Tibial artery (tissue), 4 donors: ENCODE results near the gene ZKSCAN1.
A peak's percentile ranks its signal among the peaks of the same experiment; 100 is the strongest.

ENCODE experiments used
- DNase-seq, 2 donors: peaks; one replicate each; pipeline ENCODE4 v3.0.0-alpha.2; 2019
- H3K27ac ChIP-seq, 2 donors: fragments of 200-600 bp; sonication (generic) in 1 of 2; 1 replicate in 1 of 2; 2 replicates in 1 of 2; pipeline ENCODE4 v1.5.1; 2018 to 2019; ENCODE audit warnings: mild to moderate bottlenecking in 1 of 2
- H3K27me3 ChIP-seq, 2 donors: fragments of 200-600 bp; sonication (generic) in 1 of 2; one replicate each; pipeline versions ENCODE4 v1.5.1 to v1.6.0; 2016 to 2019
- H3K36me3 ChIP-seq, 3 donors: fragments of 200-600 bp; sonication (generic) in 2 of 3; one replicate each; pipeline ENCODE4 v1.5.1; 2016 to 2019; ENCODE audit warnings: mild to moderate bottlenecking in 2 of 3
- H3K4me1 ChIP-seq, 4 donors: fragments of 200-600 bp; sonication (generic) in 2 of 4; 1 replicate in 3 of 4; 2 replicates in 1 of 4; pipeline ENCODE4 v1.5.1; 2016 to 2019
- H3K4me3 ChIP-seq, 2 donors: fragments of 200-600 bp; sonication (generic) in 1 of 2; 1 replicate in 1 of 2; 2 replicates in 1 of 2; pipeline ENCODE4 v1.5.1; 2018 to 2019; ENCODE audit warnings: mild to moderate bottlenecking in 2 of 2
- H3K9me3 ChIP-seq, 3 donors: fragments of 200-600 bp; sonication (generic) in 1 of 3; one replicate each; pipeline ENCODE4 v1.5.1; 2016 to 2019
- intact Hi-C: fragments of 100-400 bp; cut with DNase I; formaldehyde crosslinking; loops from one replicate; pipeline ENCODE4 v1.15.0; 2023; ENCODE audit warnings: low total_unique reads
- TF ChIP-seq, protein P1 (sequence below), 2 experiments: fragments of 200-600 bp in 1 of 2; fragments of 450-650 bp in 1 of 2; IDR thresholded peaks; one replicate each; pipeline ENCODE4 v1.5.1; 2017 to 2019; ENCODE audit warnings: antibody characterized with exemption in 2 of 2, mild to moderate bottlenecking in 1 of 2, moderate library complexity in 1 of 2

Gene ZKSCAN1

DNA sequence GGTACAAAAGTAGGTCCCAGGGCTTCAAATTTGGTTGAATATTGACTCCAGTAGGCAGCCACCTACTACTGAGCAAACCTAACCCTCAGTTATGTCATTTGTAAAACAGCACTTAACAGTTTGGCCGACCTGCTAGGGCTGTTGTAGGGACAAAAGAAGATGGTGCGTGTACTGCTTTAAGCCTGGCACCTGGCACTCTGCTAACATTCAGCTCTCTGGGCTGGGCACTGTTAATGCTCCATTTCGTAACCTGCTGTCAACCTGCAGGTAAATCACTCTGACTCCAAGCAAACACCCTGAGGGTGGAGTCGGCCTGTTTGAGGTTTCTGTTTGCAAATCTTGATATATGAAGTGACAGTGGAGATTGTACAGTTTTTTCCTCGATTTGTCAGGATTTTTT lies 7.2 kb downstream of the ZKSCAN1 start:
- Histone ChIP-seq H3K27me3 (no peaks in the 10 kb centered on the region), H3K27ac (no peak overlapping the region), H3K4me1 (peaks cover 0 to 18% (median 3%) of the 10 kb centered on the region in 4 donors), H3K4me3 (no peak overlapping the region), H3K36me3 (peaks cover 38 to 63% (median 44%) of the 10 kb centered on the region in 3 donors), H3K9me3 (no peaks in the 10 kb centered on the region)
- intact Hi-C loops, result no loop called here
- TF ChIP-seq, protein P1, sequence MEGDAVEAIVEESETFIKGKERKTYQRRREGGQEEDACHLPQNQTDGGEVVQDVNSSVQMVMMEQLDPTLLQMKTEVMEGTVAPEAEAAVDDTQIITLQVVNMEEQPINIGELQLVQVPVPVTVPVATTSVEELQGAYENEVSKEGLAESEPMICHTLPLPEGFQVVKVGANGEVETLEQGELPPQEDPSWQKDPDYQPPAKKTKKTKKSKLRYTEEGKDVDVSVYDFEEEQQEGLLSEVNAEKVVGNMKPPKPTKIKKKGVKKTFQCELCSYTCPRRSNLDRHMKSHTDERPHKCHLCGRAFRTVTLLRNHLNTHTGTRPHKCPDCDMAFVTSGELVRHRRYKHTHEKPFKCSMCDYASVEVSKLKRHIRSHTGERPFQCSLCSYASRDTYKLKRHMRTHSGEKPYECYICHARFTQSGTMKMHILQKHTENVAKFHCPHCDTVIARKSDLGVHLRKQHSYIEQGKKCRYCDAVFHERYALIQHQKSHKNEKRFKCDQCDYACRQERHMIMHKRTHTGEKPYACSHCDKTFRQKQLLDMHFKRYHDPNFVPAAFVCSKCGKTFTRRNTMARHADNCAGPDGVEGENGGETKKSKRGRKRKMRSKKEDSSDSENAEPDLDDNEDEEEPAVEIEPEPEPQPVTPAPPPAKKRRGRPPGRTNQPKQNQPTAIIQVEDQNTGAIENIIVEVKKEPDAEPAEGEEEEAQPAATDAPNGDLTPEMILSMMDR (IDR thresholded peaks at IDR 0.05), result no peak
- DNase-seq, result peak in 1 of 2 donors; percentile 15

DNA sequence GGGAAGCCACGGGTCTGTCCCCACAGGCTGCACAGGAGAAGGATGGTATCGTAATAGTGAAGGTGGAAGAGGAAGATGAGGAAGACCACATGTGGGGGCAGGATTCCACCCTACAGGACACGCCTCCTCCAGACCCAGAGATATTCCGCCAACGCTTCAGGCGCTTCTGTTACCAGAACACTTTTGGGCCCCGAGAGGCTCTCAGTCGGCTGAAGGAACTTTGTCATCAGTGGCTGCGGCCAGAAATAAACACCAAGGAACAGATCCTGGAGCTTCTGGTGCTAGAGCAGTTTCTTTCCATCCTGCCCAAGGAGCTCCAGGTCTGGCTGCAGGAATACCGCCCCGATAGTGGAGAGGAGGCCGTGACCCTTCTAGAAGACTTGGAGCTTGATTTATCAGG lies 8.1 kb downstream of the ZKSCAN1 start:
- TF ChIP-seq, protein P1 (IDR thresholded peaks at IDR 0.05), result no peak
- no peak overlapping the region for H3K27ac ChIP-seq
- DNase-seq, result peak in 1 of 2 donors; percentile 53
- H3K9me3 ChIP-seq, result no peaks in the 10 kb centered on the region
- peaks cover 0 to 16% (median 2%) of the 10 kb centered on the region in 4 donors for H3K4me1 ChIP-seq
- intact Hi-C loops, result no loop called here
- peaks cover 38 to 72% (median 51%) of the 10 kb centered on the region in 3 donors for H3K36me3 ChIP-seq
- H3K27me3 ChIP-seq, result no peaks in the 10 kb centered on the region
- H3K4me3 ChIP-seq, result no peak overlapping the region

DNA sequence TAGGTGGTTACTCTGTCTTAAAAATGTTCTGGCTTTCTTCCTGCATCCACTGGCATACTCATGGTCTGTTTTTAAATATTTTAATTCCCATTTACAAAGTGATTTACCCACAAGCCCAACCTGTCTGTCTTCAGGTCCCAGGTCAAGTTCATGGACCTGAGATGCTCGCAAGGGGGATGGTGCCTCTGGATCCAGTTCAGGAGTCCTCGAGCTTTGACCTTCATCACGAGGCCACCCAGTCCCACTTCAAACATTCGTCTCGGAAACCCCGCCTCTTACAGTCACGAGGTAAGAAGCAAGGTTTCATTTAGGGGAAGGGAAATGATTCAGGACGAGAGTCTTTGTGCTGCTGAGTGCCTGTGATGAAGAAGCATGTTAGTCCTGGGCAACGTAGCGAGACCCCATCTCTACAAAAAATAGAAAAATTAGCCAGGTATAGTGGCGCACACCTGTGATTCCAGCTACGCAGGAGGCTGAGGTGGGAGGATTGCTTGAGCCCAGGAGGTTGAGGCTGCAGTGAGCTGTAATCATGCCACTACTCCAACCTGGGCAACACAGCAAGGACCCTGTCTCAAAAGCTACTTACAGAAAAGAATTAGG lies 8.7 kb downstream of the ZKSCAN1 start:
- TF ChIP-seq, protein P1 (IDR thresholded peaks at IDR 0.05), result no peak
- peaks cover 0 to 16% (median 2%) of the 10 kb centered on the region in 4 donors for H3K4me1 ChIP-seq
- H3K27me3 ChIP-seq, result no peaks in the 10 kb centered on the region
- intact Hi-C loops, result no loop called here
- H3K36me3 ChIP-seq, result peaks cover 38 to 69% (median 51%) of the 10 kb centered on the region in 3 donors
- H3K9me3 ChIP-seq, result no peaks in the 10 kb centered on the region
- H3K27ac ChIP-seq, result no peak overlapping the region
- DNase-seq, result no peak
- no peak overlapping the region for H3K4me3 ChIP-seq

DNA sequence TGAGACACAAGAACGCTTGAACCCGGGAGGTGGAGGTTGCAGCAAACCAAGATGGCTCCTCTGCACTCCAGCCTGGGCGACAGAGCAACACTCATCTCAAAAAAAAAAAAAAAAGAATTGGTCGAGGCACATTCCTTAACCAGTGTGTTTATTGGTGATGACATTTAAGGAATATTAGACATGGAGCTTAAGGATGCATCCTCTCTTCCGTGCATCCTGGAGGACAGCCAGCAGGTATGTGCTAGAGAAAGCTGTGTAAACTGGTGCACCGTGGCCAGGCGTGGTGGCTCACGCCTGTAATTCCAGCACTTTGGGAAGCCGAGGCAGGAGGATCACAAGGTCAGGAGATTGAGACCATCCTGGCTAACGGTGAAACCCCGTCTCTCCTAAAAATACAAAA lies 11.8 kb downstream of the ZKSCAN1 start:
- peak in 1 of 2 donors; percentile 13 for DNase-seq
- Histone ChIP-seq H3K36me3 (peaks cover 67 to 93% (median 76%) of the 10 kb centered on the region in 3 donors), H3K9me3 (no peaks in the 10 kb centered on the region), H3K4me1 (peaks cover 0 to 5% (median 0%) of the 10 kb centered on the region in 4 donors), H3K27me3 (no peaks in the 10 kb centered on the region), H3K27ac (no peak overlapping the region), H3K4me3 (no peak overlapping the region)
- TF ChIP-seq, protein P1 (IDR thresholded peaks at IDR 0.05), result no peak
- intact Hi-C loops, result no loop called here

DNA sequence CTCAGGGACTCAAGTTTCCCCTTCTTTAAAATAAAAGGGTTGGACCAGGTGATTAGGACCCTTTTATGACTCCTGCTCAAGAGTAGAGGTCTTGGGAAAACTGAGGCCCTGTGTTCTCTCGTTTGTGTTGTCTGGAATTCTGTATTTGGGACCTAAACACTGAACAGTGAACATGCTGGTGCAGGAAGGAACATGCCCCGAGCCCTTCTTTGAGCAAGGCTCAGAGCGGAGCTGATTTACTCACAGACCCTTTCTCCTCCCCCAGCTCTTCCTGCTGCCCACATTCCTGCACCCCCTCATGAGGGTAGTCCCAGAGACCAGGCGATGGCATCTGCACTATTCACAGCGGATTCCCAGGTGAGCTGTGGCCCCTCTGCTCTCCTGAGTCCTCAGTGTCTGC lies 14.2 kb downstream of the ZKSCAN1 start:
- intact Hi-C loops, result no loop called here
- H3K36me3 ChIP-seq, result peaks cover 78 to 95% (median 79%) of the 10 kb centered on the region in 3 donors
- TF ChIP-seq, protein P1 (IDR thresholded peaks at IDR 0.05), result no peak
- no peak overlapping the region for H3K4me3 ChIP-seq
- no peaks in the 10 kb centered on the region for H3K9me3 ChIP-seq
- no peaks in the 10 kb centered on the region for H3K4me1 ChIP-seq
- H3K27ac ChIP-seq, result no peak overlapping the region
- no peak for DNase-seq
- H3K27me3 ChIP-seq, result no peaks in the 10 kb centered on the region
